Endothelial cell of umbilical vein (primary cell): ENCODE data around the gene TYRO3. TPM values are rescaled to one million over a fixed set of nuclear protein-coding genes. Genes with fewer than 3 reads are reported as not detected.

Source experiments
- Bru-seq: library from RNA; stranded (reverse); fragments of 400-500 nt; gene quantifications from one replicate; lab custom pipeline; 2021; lab: Mats Ljungman, UMichigan
- BruChase-seq, 2 experiments: library from RNA; stranded (reverse); fragments of 400-500 nt; gene quantifications; one replicate each; lab custom pipeline; 2021; lab: Mats Ljungman, UMichigan
- BruUV-seq: library from RNA; stranded (reverse); fragments of 400-500 nt; replicated peaks from 2 replicates; lab custom pipeline; 2021; lab: Mats Ljungman, UMichigan
- CTCF ChIA-PET: fragments of 300-600, 350-600 bp; sonication (Branson Sonifier 250); formaldehyde crosslinking; loops from one replicate; lab custom pipeline; 2021; ENCODE audit warnings: antibody characterized with exemption, inconsistent platforms; lab: Charles Lee
- POLR2A ChIA-PET: fragments of 300-600, 350-600 bp; sonication (Branson Sonifier 250); formaldehyde crosslinking; loops from one replicate; lab custom pipeline; 2021; ENCODE audit warnings: antibody characterized with exemption, inconsistent platforms; lab: Charles Lee
- DNase-seq: peaks from one replicate; pipeline ENCODE4 v3.0.0-alpha.2; 2011; ENCODE audit warnings: low read depth, low spot score
- FAIRE-seq: peaks from 2 replicates; lab custom pipeline; 2011; peaks lifted over from hg19 to GRCh38; lab: Jason Lieb, UNC
- H2AFZ ChIP-seq: 2 replicates; pipeline ENCODE4 v1.6.0; 2012; ENCODE audit warnings: low read depth, low read length, control low read depth, inconsistent platforms
- H3K27ac ChIP-seq: 2 replicates; pipeline ENCODE4 v1.5.1; 2011; ENCODE audit warnings: low read depth, mild to moderate bottlenecking, control low read depth, low read length, moderate library complexity; ENCODE audit not compliant: insufficient read depth
- H3K27me3 ChIP-seq, 2 experiments: 2 replicates each; pipeline versions ENCODE4 v1.6.0 to v1.6.1; 2011; ENCODE audit warnings: low read length in 2 of 2, mixed read lengths in 1 of 2; ENCODE audit not compliant: control insufficient read depth in 2 of 2, insufficient read depth in 2 of 2
- H3K36me3 ChIP-seq, 2 experiments: 2 replicates in 1 of 2; 3 replicates in 1 of 2; pipeline ENCODE4 v1.5.1; 2011; ENCODE audit warnings: low read length in 2 of 2, mild to moderate bottlenecking in 1 of 2, moderate library complexity in 1 of 2; ENCODE audit not compliant: control insufficient read depth in 2 of 2, insufficient read depth in 2 of 2; ENCODE audit errors: extremely low read depth in 1 of 2
- H3K4me1 ChIP-seq: 3 replicates; pipeline ENCODE4 v1.5.1; 2011; ENCODE audit warnings: mild to moderate bottlenecking, low read length; ENCODE audit not compliant: control insufficient read depth, insufficient read depth; ENCODE audit errors: extremely low read depth
- H3K4me2 ChIP-seq: 2 replicates; pipeline ENCODE4 v1.6.1; 2011; ENCODE audit warnings: low read length, control low read depth, mixed read lengths; ENCODE audit not compliant: insufficient read depth
- H3K4me3 ChIP-seq, 3 experiments: fragments of 200-600 bp in 1 of 3; sonication (generic), shearing (Covaris generic) in 1 of 3; replicated peaks in 1 of 3; 2 replicates each; pipeline ENCODE4 v1.5.1; 2011 to 2016; ENCODE audit warnings: control low read depth in 3 of 3, low read length in 3 of 3, mild to moderate bottlenecking in 2 of 3, inconsistent platforms in 1 of 3, low read depth in 1 of 3, moderate library complexity in 1 of 3; ENCODE audit not compliant: insufficient read depth in 1 of 3
- H3K79me2 ChIP-seq: 2 replicates; pipeline ENCODE4 v1.6.0; 2012; ENCODE audit warnings: low read length, inconsistent platforms; ENCODE audit not compliant: control insufficient read depth, insufficient read depth
- H3K9ac ChIP-seq: replicated peaks from 2 replicates; pipeline ENCODE3; 2011; ENCODE audit warnings: low read length, control low read depth; ENCODE audit not compliant: insufficient read depth; ENCODE audit errors: extremely low read depth
- H3K9me1 ChIP-seq: replicated peaks from 3 replicates; pipeline ENCODE4 v1.6.0; 2011; ENCODE audit warnings: mild to moderate bottlenecking, low read length; ENCODE audit not compliant: control insufficient read depth, insufficient read depth; ENCODE audit errors: extremely low read depth
- H3K9me3 ChIP-seq: replicated peaks from 2 replicates; pipeline ENCODE4 v1.5.1; 2012; ENCODE audit warnings: low read length, inconsistent platforms; ENCODE audit not compliant: control insufficient read depth, insufficient read depth
- H4K20me1 ChIP-seq: replicated peaks from 2 replicates; pipeline ENCODE3; 2011; ENCODE audit warnings: mild to moderate bottlenecking, low read length; ENCODE audit not compliant: control insufficient read depth, insufficient read depth; ENCODE audit errors: extremely low read depth
- CTCF ChIP-seq, 2 donors: IDR thresholded peaks; 1 replicate in 1 of 2; 2 replicates in 1 of 2; pipeline ENCODE4 v1.5.1; 2011; ENCODE audit warnings: low read length in 2 of 2, mild to moderate bottlenecking in 2 of 2, moderate library complexity in 2 of 2, control low read depth in 1 of 2, inconsistent platforms in 1 of 2, low read depth in 1 of 2; ENCODE audit not compliant: insufficient read depth in 1 of 2; ENCODE audit errors: extremely low read depth in 1 of 2
- FOS ChIP-seq: IDR thresholded peaks from 2 replicates; pipeline ENCODE4 v1.6.1; 2011; ENCODE audit warnings: mild to moderate bottlenecking, low read length, moderate library complexity, borderline replicate concordance; ENCODE audit not compliant: insufficient read depth
- GATA2 ChIP-seq: IDR thresholded peaks from 2 replicates; pipeline ENCODE4 v1.7.0; 2011; ENCODE audit warnings: low read depth, mild to moderate bottlenecking, moderate library complexity, mixed read lengths, low read length; ENCODE audit not compliant: insufficient read length, insufficient read depth
- JUN ChIP-seq: IDR thresholded peaks from 2 replicates; pipeline ENCODE4 v1.6.1; 2011; ENCODE audit warnings: borderline replicate concordance, low read depth; ENCODE audit not compliant: insufficient read length, insufficient read depth
- MAX ChIP-seq: IDR thresholded peaks from 2 replicates; pipeline ENCODE4 v1.6.1; 2011; ENCODE audit not compliant: insufficient read depth, insufficient read length
- MYC ChIP-seq: IDR thresholded peaks from one replicate; pipeline ENCODE4 v1.6.1; 2011; ENCODE audit warnings: mild to moderate bottlenecking, low read depth, low read length
- POLR2A ChIP-seq: IDR thresholded peaks from 2 replicates; pipeline ENCODE4 v1.6.1; 2012; ENCODE audit warnings: low read depth, mild to moderate bottlenecking, control low read depth, low read length
- POLR2AphosphoS5 ChIP-seq: IDR thresholded peaks from 2 replicates; pipeline ENCODE4 v1.6.1; 2012; ENCODE audit warnings: low read depth, mild to moderate bottlenecking, control low read depth, low read length, moderate library complexity; ENCODE audit not compliant: insufficient read depth
- dilution Hi-C: fragments of 300-500 bp; cut with MboI; formaldehyde crosslinking; loops from one replicate; pipeline ENCODE4 v1.15.0; 2019; ENCODE audit warnings: low sequenced_read_pairs; ENCODE audit not compliant: extremely low pct_ligation_motif_present
- intact Hi-C: fragments of 100-400 bp; cut with micrococcal nuclease; formaldehyde crosslinking; loops from one replicate; pipeline ENCODE4 v1.10.0; 2022
- long read RNA-seq: library from polyadenylated mRNA; stranded (forward); transcript quantifications from one replicate; pipeline ENCODE4 v2.0.0, GENCODE V29; 2021
- polyA minus RNA-seq, 3 experiments: library from RNA; depleted of rRNA, polyadenylated mRNA; stranded (reverse); fragments of >200 nt; gene quantifications; 1 replicate in 1 of 3; 2 replicates in 2 of 3; pipeline ENCODE4 v1.2.3, GENCODE V29; 2011
- polyA plus RNA-seq, 4 experiments: library from polyadenylated mRNA; depleted of rRNA in 3 of 4; stranded (reverse) in 3 of 4; unstranded in 1 of 4; fragments of >200 nt; gene quantifications; 2 replicates each; pipeline versions ENCODE4 v1.2.1 to v1.2.3, GENCODE V29; 2011 to 2012; ENCODE audit warnings: missing spikeins in 1 of 4
- total RNA-seq: library from RNA; stranded (reverse); gene quantifications from 2 replicates; pipeline ENCODE4 v1.2.3, GENCODE V29; 2021

Gene TYRO3
- total RNA-seq (14.5 and 18.8 TPM in 2 replicates), polyA plus RNA-seq (13.3 and 14.1 TPM in 2 replicates), polyA minus RNA-seq (32.8 and 39.4 TPM in 2 replicates), Bru-seq, nascent RNA (percentile 37 among the genes with signal in this experiment), BruChase-seq, experiment 1, labeled RNA remaining after a 6-hour chase (percentile 43 among the genes with signal in this experiment), BruChase-seq, experiment 2, labeled RNA remaining after a 2-hour chase (percentile 40 among the genes with signal in this experiment)
- polyA plus RNA-seq (2011; cell fraction: cytosol; rRNA removed), result 13.9 and 15.2 TPM in 2 replicates
- 12.1 and 18.0 TPM in 2 replicates for polyA plus RNA-seq (2011; cell fraction: nucleus; rRNA removed)
- 14.3 and 21.4 TPM in 2 replicates for polyA plus RNA-seq (2012)
- polyA minus RNA-seq (2011; cell fraction: cytosol; rRNA and poly(A)+ RNA removed), result 62.3 TPM
- polyA minus RNA-seq (2011; cell fraction: nucleus; rRNA and poly(A)+ RNA removed), result 5.9 and 9.5 TPM in 2 replicates
- long read RNA-seq, full-length matches to known transcripts, result 11 of 18 reads
- long read RNA-seq, partial matches to known transcripts, result 3 of 18 reads
- long read RNA-seq, other reads (novel, unspliced or antisense), result 4 of 18 reads

DNA sequence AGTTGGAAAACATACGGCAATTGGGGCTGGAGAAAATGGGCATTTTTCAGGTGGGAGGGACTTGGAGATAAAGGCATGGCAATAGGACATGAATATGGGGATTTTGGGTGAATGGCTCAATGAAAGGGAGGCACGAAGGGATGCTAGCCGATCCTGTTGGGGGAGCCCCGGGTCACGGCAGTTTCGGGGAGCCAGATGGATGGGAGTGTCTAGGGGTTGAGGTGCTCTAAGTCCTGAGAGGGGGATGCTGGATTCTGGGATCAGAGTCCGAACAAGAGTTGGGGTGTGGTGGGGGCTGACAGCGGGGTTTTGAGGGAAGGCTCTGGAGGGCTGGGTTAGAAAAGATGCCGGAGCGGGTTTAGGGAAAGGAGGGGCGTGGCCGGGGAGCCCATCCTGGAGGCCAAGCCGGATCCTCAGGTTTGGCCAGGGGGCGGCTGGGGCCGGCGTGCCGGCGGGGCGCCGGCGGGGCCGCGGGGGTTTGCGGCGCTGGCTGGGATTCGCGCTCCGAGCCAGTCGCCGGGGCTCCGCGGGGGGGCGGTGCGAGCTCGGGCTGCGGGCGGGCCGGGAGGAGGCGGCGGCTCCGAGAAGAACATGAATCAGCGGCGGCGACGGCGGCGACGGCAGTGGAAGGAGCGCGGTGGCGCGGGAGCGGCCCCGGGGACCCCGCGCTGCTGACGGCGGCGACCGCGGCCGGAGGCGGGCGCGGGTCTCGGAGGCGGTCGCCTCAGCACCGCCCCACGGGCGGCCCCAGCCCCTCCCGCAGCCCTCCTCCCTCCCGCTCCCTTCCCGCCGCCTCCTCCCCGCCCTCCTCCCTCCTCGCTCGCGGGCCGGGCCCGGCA lies at the start of gene TYRO3:
TSS of gene TYRO3 (plus strand) at position 813 of the 839 bp plus-strand sequence. CDS start 46 bp downstream, outside the sequence.
- dilution Hi-C loops, result no loop called here
- H3K4me1 ChIP-seq, result peaks cover 22% of the 10 kb centered on the region
- peak within 1 kb of the TSS; percentile 57 for H3K9ac ChIP-seq
- no peaks in the 10 kb centered on the region for H3K36me3 ChIP-seq
- no peak within 1 kb of the TSS for H3K27ac ChIP-seq
- peak within 1 kb of the TSS; percentile 74 for H3K4me2 ChIP-seq
- H3K27me3 ChIP-seq, result no peaks in the 10 kb centered on the region
- H3K9me1 ChIP-seq, result no peaks in the 10 kb centered on the region
- H3K9me3 ChIP-seq, result no peaks in the 10 kb centered on the region
- H3K79me2 ChIP-seq, result no peaks in the 10 kb centered on the region
- intact Hi-C loops, result loop anchor here (5.0 kb wide), 2 partner anchors 91 to 104 kb away; partner anchors contain the start of gene MGA
- ChIA-PET POLR2A (no interaction called here), CTCF (interaction anchor here (0.7 to 2.8 kb wide), 22 partner anchors 8 to 346 kb away, joined by 3 to 29 read pairs (median 5); partner anchors contain the start of genes MAPKBP1 and RPAP1)
- FAIRE-seq (peak; percentile 64), DNase-seq (peak; percentile 33)
- H3K4me3 ChIP-seq, result peak within 1 kb of the TSS; percentile 43 to 67 (median 47)
- no TSS peak for BruUV-seq
- no peak for TF ChIP-seq FOS
- no peak for TF ChIP-seq POLR2AphosphoS5
- TF ChIP-seq CTCF (IDR thresholded peaks at IDR 0.05; ENCODE audit: extremely low read depth in 1 of 2, insufficient read depth in 1 of 2, low read depth in 1 of 2, low read length in 2 of 2), result no peak
- TF ChIP-seq POLR2A, result no peak
- TF ChIP-seq GATA2, result no peak
- TF ChIP-seq MAX, result no peak
- TF ChIP-seq MYC, result no peak
- no peak for TF ChIP-seq JUN
- peak within 1 kb of the TSS; percentile 70 for H2AFZ ChIP-seq
- no peaks in the 10 kb centered on the region for H4K20me1 ChIP-seq
